ENCODE results near the gene GMDS.

GMDS gene

GRCh38 chr6:1663511-1663910 is 581.9 kb downstream of the GMDS start:
- POLR2A ChIA-PET (ENCODE audit: low non-redundant PET) = no interaction called here
- TF ChIP-seq, protein P1, sequence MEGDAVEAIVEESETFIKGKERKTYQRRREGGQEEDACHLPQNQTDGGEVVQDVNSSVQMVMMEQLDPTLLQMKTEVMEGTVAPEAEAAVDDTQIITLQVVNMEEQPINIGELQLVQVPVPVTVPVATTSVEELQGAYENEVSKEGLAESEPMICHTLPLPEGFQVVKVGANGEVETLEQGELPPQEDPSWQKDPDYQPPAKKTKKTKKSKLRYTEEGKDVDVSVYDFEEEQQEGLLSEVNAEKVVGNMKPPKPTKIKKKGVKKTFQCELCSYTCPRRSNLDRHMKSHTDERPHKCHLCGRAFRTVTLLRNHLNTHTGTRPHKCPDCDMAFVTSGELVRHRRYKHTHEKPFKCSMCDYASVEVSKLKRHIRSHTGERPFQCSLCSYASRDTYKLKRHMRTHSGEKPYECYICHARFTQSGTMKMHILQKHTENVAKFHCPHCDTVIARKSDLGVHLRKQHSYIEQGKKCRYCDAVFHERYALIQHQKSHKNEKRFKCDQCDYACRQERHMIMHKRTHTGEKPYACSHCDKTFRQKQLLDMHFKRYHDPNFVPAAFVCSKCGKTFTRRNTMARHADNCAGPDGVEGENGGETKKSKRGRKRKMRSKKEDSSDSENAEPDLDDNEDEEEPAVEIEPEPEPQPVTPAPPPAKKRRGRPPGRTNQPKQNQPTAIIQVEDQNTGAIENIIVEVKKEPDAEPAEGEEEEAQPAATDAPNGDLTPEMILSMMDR (conservative IDR thresholded peaks at IDR 0.05; ENCODE audit: low read depth) = no peak
- no peak overlapping the region for H3K27ac ChIP-seq
- no peak for DNase-seq (ENCODE audit: low spot score)
- CTCF ChIA-PET = no interaction called here

DNA sequence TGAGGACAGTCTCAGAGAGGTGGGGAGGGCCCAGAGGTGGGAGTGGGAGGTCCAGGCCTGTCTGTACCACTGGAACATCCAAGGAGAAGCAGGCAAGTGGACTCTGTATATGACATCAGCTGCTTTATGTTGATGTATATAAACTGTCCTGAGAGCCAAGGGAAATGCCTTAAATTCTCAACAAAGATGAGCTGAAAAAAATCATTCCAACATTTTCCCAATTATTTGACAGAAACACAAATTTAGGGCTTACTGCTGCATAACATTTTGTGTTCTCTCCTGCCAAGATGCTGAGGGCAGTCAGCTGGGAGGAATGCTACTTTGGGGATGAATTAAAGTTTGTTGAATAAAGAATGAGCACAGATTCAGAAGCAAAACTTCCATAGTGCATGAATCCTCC is 582.9 kb downstream of the GMDS start:
- no peak overlapping the region for H3K27ac ChIP-seq
- CTCF ChIA-PET = no interaction called here
- TF ChIP-seq, protein P1 (conservative IDR thresholded peaks at IDR 0.05; ENCODE audit: low read depth) = no peak
- POLR2A ChIA-PET (ENCODE audit: low non-redundant PET) = no interaction called here
- DNase-seq (ENCODE audit: low spot score) = no peak

GRCh38 chr6:1659816-1660215 is 585.6 kb downstream of the GMDS start:
- H3K27ac ChIP-seq = no peak overlapping the region
- CTCF ChIA-PET = interaction anchor here (1.1 kb wide), 1 partner anchor 18 kb away, joined by 6 read pairs; no protein-coding TSS in a partner anchor
- DNase-seq (ENCODE audit: low spot score) = no peak
- POLR2A ChIA-PET (ENCODE audit: low non-redundant PET) = no interaction called here
- TF ChIP-seq, protein P1 (conservative IDR thresholded peaks at IDR 0.05; ENCODE audit: low read depth) = no peak

DNA sequence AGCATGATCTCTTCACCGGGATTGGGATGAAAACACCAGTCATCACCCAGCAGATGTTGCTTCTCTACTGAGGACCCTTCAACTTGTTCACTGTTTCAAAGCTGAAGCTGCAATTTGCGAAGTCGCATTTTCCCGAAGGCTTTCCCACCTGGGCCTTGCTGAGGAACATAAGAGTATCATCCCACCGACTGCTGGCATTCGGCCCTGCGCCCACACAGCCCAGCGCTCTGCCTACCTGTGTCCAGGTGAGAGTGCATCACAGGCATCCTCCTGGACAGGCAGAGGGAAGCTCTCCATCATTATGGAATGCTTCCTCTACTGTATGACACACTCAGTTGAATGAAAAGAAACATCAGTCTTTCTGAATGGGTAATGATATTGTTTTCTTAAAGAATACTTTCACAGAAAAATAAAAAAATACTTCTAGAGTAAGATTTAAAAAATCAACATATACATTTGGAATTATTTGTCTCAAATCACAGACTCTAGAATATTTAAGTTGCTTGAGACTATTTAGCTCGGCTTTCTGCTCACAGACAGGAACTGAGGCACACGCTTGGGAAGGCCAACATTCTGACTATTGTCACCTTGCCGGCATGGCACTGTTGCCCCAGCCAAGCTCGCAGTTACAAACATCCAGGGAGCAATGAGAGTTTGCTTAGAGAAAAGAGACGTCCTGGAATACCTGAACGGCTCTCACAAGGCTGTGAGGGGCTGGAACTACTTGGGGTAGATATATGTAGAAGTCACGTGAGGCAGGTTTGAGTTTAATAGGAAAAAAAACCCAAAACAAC is 587.0 kb downstream of the GMDS start:
- ChIA-PET CTCF (no interaction called here), POLR2A (ENCODE audit: low non-redundant PET) (interaction anchor here (0.6 kb wide), 1 partner anchor 83 kb away, joined by 6 read pairs; no protein-coding TSS in a partner anchor)
- no peak overlapping the region for H3K27ac ChIP-seq
- no peak for DNase-seq (ENCODE audit: low spot score)
- TF ChIP-seq, protein P1 (conservative IDR thresholded peaks at IDR 0.05; ENCODE audit: low read depth) = no peak

DNA sequence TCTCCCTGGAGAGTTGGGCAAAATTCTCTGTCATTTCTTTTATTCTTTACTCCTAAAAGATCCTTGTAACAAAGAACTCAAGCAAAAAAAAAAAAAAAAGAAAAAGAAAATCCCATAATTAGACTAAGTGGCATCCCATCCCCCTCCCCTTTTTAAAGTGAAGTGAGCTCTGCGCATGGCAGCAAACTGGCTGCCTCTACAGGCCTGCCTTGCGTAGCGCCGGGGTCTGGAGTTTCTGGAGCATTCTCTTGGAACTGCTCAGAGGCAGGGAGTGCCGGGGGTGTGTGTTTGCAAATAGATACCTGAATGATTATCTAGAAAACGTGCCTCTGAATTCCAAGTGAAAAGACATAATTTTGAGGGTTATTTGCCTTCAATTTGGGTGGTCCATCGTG is 587.6 kb downstream of the GMDS start:
- ChIA-PET POLR2A (ENCODE audit: low non-redundant PET) (interaction anchor here (0.6 kb wide), 1 partner anchor 83 kb away, joined by 6 read pairs; no protein-coding TSS in a partner anchor), CTCF (interaction anchor here (0.6 kb wide), 1 partner anchor 1288 kb away, joined by 3 read pairs; no protein-coding TSS in a partner anchor)
- no peak overlapping the region for H3K27ac ChIP-seq
- DNase-seq (ENCODE audit: low spot score) = no peak
- TF ChIP-seq, protein P1 (conservative IDR thresholded peaks at IDR 0.05; ENCODE audit: low read depth) = no peak

- no peak for DNase-seq (ENCODE audit: low spot score)
- H3K27ac ChIP-seq = no peak overlapping the region
- TF ChIP-seq, protein P1 (conservative IDR thresholded peaks at IDR 0.05; ENCODE audit: low read depth) = no peak
- POLR2A ChIA-PET (ENCODE audit: low non-redundant PET) = no interaction called here
- CTCF ChIA-PET = interaction anchor here (0.6 kb wide), 1 partner anchor 1287 kb away, joined by 3 read pairs; no protein-coding TSS in a partner anchor
Observed at GRCh38 chr6:1657116-1657770, 588.2 kb downstream of the GMDS start.

Data from RWPE1 (cell line).